ENCODE data around the gene TGDS.
A peak's percentile ranks its signal among the peaks of the same experiment; 100 is the strongest.

Gene TGDS

GRCh38 chr13:94602467-94602866 is 6.5 kb upstream of the TGDS start:
- DNase-seq (ENCODE audit: insufficient read length, low spot score) (no peak), FAIRE-seq (no peak)
- TF ChIP-seq TAF1 (IDR thresholded peaks at IDR 0.05; ENCODE audit: low read depth, low read length) (no peak), POLR2AphosphoS5 (IDR thresholded peaks at IDR 0.05; ENCODE audit: low read depth, low read length) (no peak), POU2F2 (IDR thresholded peaks at IDR 0.05; ENCODE audit: low read depth, low read length) (no peak), SPI1 (IDR thresholded peaks at IDR 0.05; ENCODE audit: low read depth, low read length) (no peak), POLR2A (IDR thresholded peaks at IDR 0.05; ENCODE audit: low read depth, low read length) (no peak), PAX5 (IDR thresholded peaks at IDR 0.05; ENCODE audit: insufficient read depth, low read length, severe bottlenecking) (no peak)

GRCh38 chr13:94601446-94602431 is 5.8 kb upstream of the TGDS start, which contains the start of gene GPR180:
Gene GPR180, plus strand, starts transcription at chr13:94601857. Its CDS starts 71 bp downstream, at chr13:94601928.
- FAIRE-seq: peak; percentile 97
- TF ChIP-seq POLR2AphosphoS5 (IDR thresholded peaks at IDR 0.05; ENCODE audit: low read depth, low read length): no peak
- no peak for TF ChIP-seq SPI1 (IDR thresholded peaks at IDR 0.05; ENCODE audit: low read depth, low read length)
- TF ChIP-seq TAF1 (IDR thresholded peaks at IDR 0.05; ENCODE audit: low read depth, low read length): peak; percentile 31; the same call in 1 of the 2 replicates
- DNase-seq (ENCODE audit: insufficient read length, low spot score): peak; percentile 92

GRCh38 chr13:94599877-94600276 is 3.9 kb upstream of the TGDS start:
- TF ChIP-seq POU2F2 (IDR thresholded peaks at IDR 0.05; ENCODE audit: low read depth, low read length) (no peak), SPI1 (IDR thresholded peaks at IDR 0.05; ENCODE audit: low read depth, low read length) (no peak), TAF1 (IDR thresholded peaks at IDR 0.05; ENCODE audit: low read depth, low read length) (no peak), POLR2AphosphoS5 (IDR thresholded peaks at IDR 0.05; ENCODE audit: low read depth, low read length) (no peak), POLR2A (IDR thresholded peaks at IDR 0.05; ENCODE audit: low read depth, low read length) (no peak), PAX5 (IDR thresholded peaks at IDR 0.05; ENCODE audit: insufficient read depth, low read length, severe bottlenecking) (no peak)
- FAIRE-seq: no peak

GRCh38 chr13:94598281-94598680 is 2.3 kb upstream of the TGDS start:
- DNase-seq (ENCODE audit: insufficient read length, low spot score) (no peak), FAIRE-seq (no peak)
- TF ChIP-seq TAF1 (IDR thresholded peaks at IDR 0.05; ENCODE audit: low read depth, low read length) (no peak), POU2F2 (IDR thresholded peaks at IDR 0.05; ENCODE audit: low read depth, low read length) (no peak), POLR2A (IDR thresholded peaks at IDR 0.05; ENCODE audit: low read depth, low read length) (no peak), PAX5 (IDR thresholded peaks at IDR 0.05; ENCODE audit: insufficient read depth, low read length, severe bottlenecking) (no peak), SPI1 (IDR thresholded peaks at IDR 0.05; ENCODE audit: low read depth, low read length) (no peak), POLR2AphosphoS5 (IDR thresholded peaks at IDR 0.05; ENCODE audit: low read depth, low read length) (no peak)

More at GRCh38 chr13:94599877-94600276, 3.9 kb upstream of the TGDS start:
- DNase-seq (ENCODE audit: insufficient read length, low spot score): no peak

- DNase-seq (ENCODE audit: insufficient read length, low spot score) (no peak), FAIRE-seq (no peak)
- TF ChIP-seq PAX5 (IDR thresholded peaks at IDR 0.05; ENCODE audit: insufficient read depth, low read length, severe bottlenecking) (no peak), POU2F2 (IDR thresholded peaks at IDR 0.05; ENCODE audit: low read depth, low read length) (no peak), SPI1 (IDR thresholded peaks at IDR 0.05; ENCODE audit: low read depth, low read length) (no peak), TAF1 (IDR thresholded peaks at IDR 0.05; ENCODE audit: low read depth, low read length) (no peak), POLR2A (IDR thresholded peaks at IDR 0.05; ENCODE audit: low read depth, low read length) (no peak), POLR2AphosphoS5 (IDR thresholded peaks at IDR 0.05; ENCODE audit: low read depth, low read length) (no peak)
Measured at GRCh38 chr13:94596575-94596971, 621 bp upstream of the TGDS start.

- TF ChIP-seq PAX5 (IDR thresholded peaks at IDR 0.05; ENCODE audit: insufficient read depth, low read length, severe bottlenecking) (no peak), TAF1 (IDR thresholded peaks at IDR 0.05; ENCODE audit: low read depth, low read length) (no peak), POU2F2 (IDR thresholded peaks at IDR 0.05; ENCODE audit: low read depth, low read length) (no peak), SPI1 (IDR thresholded peaks at IDR 0.05; ENCODE audit: low read depth, low read length) (no peak), POLR2AphosphoS5 (IDR thresholded peaks at IDR 0.05; ENCODE audit: low read depth, low read length) (no peak), POLR2A (IDR thresholded peaks at IDR 0.05; ENCODE audit: low read depth, low read length) (no peak)
- FAIRE-seq (peak; percentile 84), DNase-seq (ENCODE audit: insufficient read length, low spot score) (no peak)
Measured at GRCh38 chr13:94595001-94595949, 677 bp downstream of the TGDS start.

GRCh38 chr13:94590744-94591143 is 5.2 kb downstream of the TGDS start:
- TF ChIP-seq PAX5 (IDR thresholded peaks at IDR 0.05; ENCODE audit: insufficient read depth, low read length, severe bottlenecking) (no peak), TAF1 (IDR thresholded peaks at IDR 0.05; ENCODE audit: low read depth, low read length) (no peak), SPI1 (IDR thresholded peaks at IDR 0.05; ENCODE audit: low read depth, low read length) (no peak), POLR2A (IDR thresholded peaks at IDR 0.05; ENCODE audit: low read depth, low read length) (no peak), POLR2AphosphoS5 (IDR thresholded peaks at IDR 0.05; ENCODE audit: low read depth, low read length) (no peak)
- FAIRE-seq: no peak
- DNase-seq (ENCODE audit: insufficient read length, low spot score): no peak

GRCh38 chr13:94588541-94588940 is 7.4 kb downstream of the TGDS start:
- TF ChIP-seq POU2F2 (IDR thresholded peaks at IDR 0.05; ENCODE audit: low read depth, low read length) (no peak), TAF1 (IDR thresholded peaks at IDR 0.05; ENCODE audit: low read depth, low read length) (no peak), SPI1 (IDR thresholded peaks at IDR 0.05; ENCODE audit: low read depth, low read length) (no peak), POLR2AphosphoS5 (IDR thresholded peaks at IDR 0.05; ENCODE audit: low read depth, low read length) (no peak), POLR2A (IDR thresholded peaks at IDR 0.05; ENCODE audit: low read depth, low read length) (no peak), PAX5 (IDR thresholded peaks at IDR 0.05; ENCODE audit: insufficient read depth, low read length, severe bottlenecking) (no peak)
- DNase-seq (ENCODE audit: insufficient read length, low spot score): no peak
- no peak for FAIRE-seq

Measured in GM12891 (cell line).